HG02759 (cell line): Measurements from ENCODE around the gene HTT-AS.
A peak's percentile ranks its signal among the peaks of the same experiment; 100 is the strongest.

Experiments
- ATAC-seq: cut with Tn5 transposase; IDR thresholded peaks from one replicate; pipeline ENCODE4 v1.9.1; 2021; ENCODE audit warnings: mild to moderate bottlenecking, moderate library complexity; ENCODE audit not compliant: unreplicated experiment

HTT-AS gene

GRCh38 chr4:3091464-3091863, 17.1 kb upstream of the HTT-AS start:
- no peak for ATAC-seq

GRCh38 chr4:3087115-3087797, 12.9 kb upstream of the HTT-AS start:
- no peak for ATAC-seq

GRCh38 chr4:3085948-3086670, 11.8 kb upstream of the HTT-AS start:
- ATAC-seq = no peak

- no peak for ATAC-seq
Measured at GRCh38 chr4:3083732-3084131, 9.4 kb upstream of the HTT-AS start.

- no peak for ATAC-seq
Measured at GRCh38 chr4:3082925-3083515, 8.7 kb upstream of the HTT-AS start.

- peak; percentile 41 for ATAC-seq
Measured at GRCh38 chr4:3079694-3080123, 5.4 kb upstream of the HTT-AS start.

DNA sequence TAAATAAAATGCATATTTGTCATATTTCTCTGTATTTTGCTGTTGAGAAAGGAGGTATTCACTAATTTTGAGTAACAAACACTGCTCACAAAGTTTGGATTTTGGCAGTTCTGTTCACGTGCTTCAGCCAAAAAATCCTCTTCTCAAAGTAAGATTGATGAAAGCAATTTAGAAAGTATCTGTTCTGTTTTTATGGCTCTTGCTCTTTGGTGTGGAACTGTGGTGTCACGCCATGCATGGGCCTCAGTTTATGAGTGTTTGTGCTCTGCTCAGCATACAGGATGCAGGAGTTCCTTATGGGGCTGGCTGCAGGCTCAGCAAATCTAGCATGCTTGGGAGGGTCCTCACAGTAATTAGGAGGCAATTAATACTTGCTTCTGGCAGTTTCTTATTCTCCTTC, 3.5 kb upstream of the HTT-AS start:
- peak; percentile 27 for ATAC-seq

DNA sequence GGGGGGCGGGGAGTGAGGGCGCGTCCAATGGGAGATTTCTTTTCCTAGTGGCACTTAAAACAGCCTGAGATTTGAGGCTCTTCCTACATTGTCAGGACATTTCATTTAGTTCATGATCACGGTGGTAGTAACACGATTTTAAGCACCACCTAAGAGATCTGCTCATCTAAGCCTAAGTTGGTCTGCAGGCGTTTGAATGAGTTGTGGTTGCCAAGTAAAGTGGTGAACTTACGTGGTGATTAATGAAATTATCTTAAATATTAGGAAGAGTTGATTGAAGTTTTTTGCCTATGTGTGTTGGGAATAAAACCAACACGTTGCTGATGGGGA, 1.3 kb upstream of the HTT-AS start:
- ATAC-seq = no peak

- peak; percentile 3 for ATAC-seq
Measured at GRCh38 chr4:3074846-3075651, 711 bp upstream of the HTT-AS start.

DNA sequence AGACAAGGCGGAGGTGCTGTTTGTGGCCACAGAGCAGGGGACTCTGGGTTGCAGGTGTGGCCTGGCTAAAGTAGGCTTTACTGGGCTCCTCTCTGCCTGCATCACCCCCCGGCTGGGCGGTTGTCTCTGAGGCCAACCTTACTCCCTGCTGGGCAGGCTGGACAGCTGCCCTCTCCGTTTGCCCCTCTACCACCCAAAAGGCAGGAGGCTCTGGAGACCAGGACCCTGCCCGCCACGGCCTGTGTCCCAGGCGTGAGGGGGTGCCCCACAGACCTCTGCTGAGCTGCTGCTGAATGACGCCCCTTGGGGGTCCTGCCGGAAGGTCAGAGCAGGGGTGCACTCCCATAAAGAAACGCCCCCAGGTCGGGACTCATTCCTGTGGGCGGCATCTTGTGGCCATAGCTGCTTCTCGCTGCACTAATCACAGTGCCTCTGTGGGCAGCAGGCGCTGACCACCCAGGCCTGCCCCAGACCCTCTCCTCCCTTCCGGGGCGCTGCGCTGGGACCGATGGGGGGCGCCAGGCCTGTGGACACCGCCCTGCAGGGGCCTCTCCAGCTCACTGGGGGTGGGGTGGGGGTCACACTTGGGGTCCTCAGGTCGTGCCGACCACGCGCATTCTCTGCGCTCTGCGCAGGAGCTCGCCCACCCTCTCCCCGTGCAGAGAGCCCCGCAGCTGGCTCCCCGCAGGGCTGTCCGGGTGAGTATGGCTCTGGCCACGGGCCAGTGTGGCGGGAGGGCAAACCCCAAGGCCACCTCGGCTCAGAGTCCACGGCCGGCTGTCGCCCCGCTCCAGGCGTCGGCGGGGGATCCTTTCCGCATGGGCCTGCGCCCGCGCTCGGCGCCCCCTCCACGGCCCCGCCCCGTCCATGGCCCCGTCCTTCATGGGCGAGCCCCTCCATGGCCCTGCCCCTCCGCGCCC, 920 bp downstream of the HTT-AS start:
- peak; percentile 40 for ATAC-seq

DNA sequence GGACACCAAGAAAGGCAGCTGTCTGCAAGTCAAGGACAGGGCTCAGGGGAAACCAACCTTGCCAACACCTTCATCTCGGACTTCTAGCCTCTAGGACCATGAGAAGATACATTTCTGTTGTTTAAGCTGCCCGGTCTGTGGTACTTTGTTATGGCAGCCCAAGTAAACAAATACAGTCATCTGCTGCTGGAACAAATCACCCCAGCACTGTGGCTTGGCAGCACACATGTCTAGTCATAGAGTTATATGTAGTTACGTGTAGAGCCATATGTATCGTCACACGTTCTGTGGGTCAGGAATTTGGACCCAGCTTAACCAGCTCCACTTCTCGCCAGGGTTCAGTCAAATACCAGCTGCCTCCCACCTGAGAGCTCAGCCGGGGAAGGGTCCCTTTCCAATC, 2.5 kb downstream of the HTT-AS start:
- ATAC-seq = no peak

- ATAC-seq = no peak
Measured at GRCh38 chr4:3070709-3071500, 3.4 kb downstream of the HTT-AS start.

GRCh38 chr4:3069661-3070199, 4.6 kb downstream of the HTT-AS start:
- ATAC-seq = no peak

DNA sequence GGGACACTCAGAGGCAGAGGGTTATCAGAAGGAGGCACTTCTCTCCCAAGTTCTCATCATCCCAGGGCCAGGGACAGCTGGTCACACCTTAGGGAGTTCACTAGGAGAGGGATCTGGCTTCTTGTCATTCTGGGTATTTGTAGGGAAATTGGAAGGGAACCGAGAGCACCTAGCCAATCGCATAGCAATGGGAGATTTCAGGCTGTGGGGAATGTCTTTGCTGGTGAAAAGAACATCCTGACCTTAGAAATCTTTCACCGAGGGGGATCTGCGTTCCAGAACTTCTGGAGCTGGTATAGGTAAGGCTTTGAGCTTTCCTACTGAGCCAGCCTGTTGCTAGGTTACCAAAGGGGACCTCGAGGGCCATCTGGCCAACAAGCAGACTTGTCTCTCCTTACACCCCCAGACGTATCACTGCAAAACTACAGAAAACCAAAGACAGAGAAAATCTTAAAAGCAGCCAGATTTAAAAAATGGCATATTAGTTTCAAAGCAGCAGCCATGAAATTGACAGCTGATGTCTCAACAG, 6.8 kb downstream of the HTT-AS start:
- no peak for ATAC-seq

DNA sequence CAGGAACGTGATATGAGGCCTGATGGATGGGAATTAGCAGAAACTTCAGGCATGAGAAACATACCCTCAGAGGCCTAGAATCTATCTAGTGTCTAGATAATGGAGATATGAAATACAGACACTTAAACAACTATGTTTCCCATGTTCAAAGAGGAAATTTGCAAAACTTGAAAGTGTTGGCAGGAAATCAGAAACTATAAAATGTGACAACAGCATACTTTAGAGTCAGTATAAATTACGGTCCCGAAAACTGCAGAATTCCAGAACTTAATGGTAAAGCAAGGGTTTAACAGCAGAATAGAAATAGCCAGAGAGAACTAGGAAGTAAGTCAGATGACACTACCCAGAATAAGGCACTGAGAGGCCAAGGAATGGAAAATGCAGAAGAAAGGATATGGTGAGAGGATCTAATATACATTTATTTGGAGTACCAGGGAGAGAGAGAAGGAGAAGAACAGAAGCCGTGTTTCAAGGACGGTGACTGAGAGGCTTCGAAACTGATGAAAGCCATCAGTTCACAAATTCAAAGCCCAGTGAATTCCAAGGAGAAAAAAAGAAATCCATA, 7.4 kb downstream of the HTT-AS start:
- no peak for ATAC-seq

DNA sequence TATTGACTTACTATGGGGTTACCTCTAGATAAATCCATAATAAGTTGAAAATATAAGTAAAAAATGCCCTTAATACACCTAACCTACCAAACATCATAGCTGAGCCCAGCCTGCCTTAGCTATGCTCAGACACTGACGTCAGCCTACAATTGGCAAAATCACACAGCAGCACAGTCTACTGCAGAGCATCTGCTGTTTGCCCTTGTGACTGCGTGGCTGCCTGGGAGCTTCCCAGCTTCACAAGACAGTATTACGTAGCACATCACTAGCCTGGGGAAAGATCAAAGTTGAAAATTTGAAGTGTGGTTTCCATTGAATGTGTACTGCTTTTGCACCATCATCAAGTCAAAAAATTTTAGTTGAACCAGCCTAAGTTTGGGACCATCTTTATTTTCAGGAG, 8.8 kb downstream of the HTT-AS start:
- no peak for ATAC-seq

- no peak for ATAC-seq
Measured at GRCh38 chr4:3062471-3062870, 11.9 kb downstream of the HTT-AS start.

- ATAC-seq = no peak
Measured at GRCh38 chr4:3060946-3061345, 13.4 kb downstream of the HTT-AS start.

DNA sequence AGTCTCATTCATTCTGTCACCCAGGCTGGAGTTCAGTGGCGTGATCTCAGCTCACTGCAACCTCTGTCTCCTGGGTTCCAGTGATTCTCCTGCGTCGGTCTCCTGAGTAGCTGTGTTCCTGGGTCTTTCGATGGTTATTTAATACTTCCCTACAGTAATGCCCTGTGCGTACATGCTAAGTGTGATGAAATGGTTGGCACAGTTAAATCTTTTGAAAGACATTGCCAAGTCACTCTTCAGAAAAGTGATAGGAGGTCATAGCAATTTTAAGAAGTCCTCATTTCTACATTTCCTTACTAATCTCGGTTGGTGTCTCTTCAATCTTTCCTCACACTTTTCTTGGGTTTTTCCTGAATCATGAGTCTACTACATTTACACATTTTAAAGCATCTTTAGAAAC, 14.4 kb downstream of the HTT-AS start:
- no peak for ATAC-seq
